ENCODE results near the gene CTNNA3. TPM values are rescaled to one million over a fixed set of nuclear protein-coding genes. Genes with fewer than 3 reads are reported as not detected.

The CTNNA3 gene
- total and polyA plus RNA-seq, 2 donors (not counting 3 experiments of a cell fraction or from before 2014, with no cell fraction given): not detected

DNA sequence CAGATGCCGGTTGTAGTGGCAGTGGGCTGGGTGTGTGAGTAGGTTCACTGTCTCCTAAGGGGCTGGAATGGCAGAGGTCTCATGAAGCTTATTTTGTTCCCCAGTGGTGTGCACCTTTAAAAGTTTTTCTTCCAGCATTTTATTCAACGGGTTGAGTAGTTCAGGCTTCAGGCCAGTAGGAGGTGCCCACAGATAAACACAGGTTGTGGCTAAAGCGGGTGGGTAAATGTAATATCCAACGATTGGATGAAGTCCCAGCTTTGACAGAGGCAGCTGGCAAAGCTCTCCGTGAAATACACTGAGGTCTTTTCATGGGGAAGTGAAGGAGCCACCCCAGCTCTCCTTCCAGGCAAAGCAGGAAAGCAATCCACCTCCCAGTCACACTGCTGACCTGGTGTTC lies 1109.9 kb downstream of the CTNNA3 start:
- H3K4me3 ChIP-seq (replicated peaks in 1 of 3; ENCODE audit: insufficient read depth in 1 of 3, low read depth in 1 of 3, low read length in 3 of 3): no peak overlapping the region
- ChIA-PET POLR2A (no interaction called here), CTCF (no interaction called here)
- no peak for TF ChIP-seq JUN (IDR thresholded peaks at IDR 0.05; ENCODE audit: borderline replicate concordance, insufficient read depth, insufficient read length, low read depth)
- H3K27me3 ChIP-seq (ENCODE audit: control insufficient read depth in 2 of 2, insufficient read depth in 2 of 2, low read length in 2 of 2): no peaks in the 10 kb centered on the region
- no peaks in the 10 kb centered on the region for H3K4me1 ChIP-seq (ENCODE audit: control insufficient read depth, extremely low read depth, insufficient read depth, low read length)
- no TSS peak for BruUV-seq (replicated peaks)
- H3K9ac ChIP-seq (replicated peaks; ENCODE audit: extremely low read depth, insufficient read depth, low read length): no peak overlapping the region
- peaks cover 3% of the 10 kb centered on the region for H3K9me3 ChIP-seq (replicated peaks; ENCODE audit: control insufficient read depth, insufficient read depth, low read length)
- H3K9me1 ChIP-seq (replicated peaks; ENCODE audit: control insufficient read depth, extremely low read depth, insufficient read depth, low read length): no peaks in the 10 kb centered on the region
- no peaks in the 10 kb centered on the region for H3K36me3 ChIP-seq (ENCODE audit: control insufficient read depth in 2 of 2, extremely low read depth in 1 of 2, insufficient read depth in 2 of 2, low read length in 2 of 2)
- no peaks in the 10 kb centered on the region for H3K79me2 ChIP-seq (ENCODE audit: control insufficient read depth, insufficient read depth, low read length)
- H2AFZ ChIP-seq (ENCODE audit: low read depth, low read length): no peak overlapping the region
- H4K20me1 ChIP-seq (replicated peaks; ENCODE audit: control insufficient read depth, extremely low read depth, insufficient read depth, low read length): no peaks in the 10 kb centered on the region
- FAIRE-seq: no peak
- no peak for DNase-seq (ENCODE audit: low read depth, low spot score)
- H3K27ac ChIP-seq (ENCODE audit: insufficient read depth, low read depth, low read length): no peak overlapping the region
- dilution Hi-C loops (cut with MboI; ENCODE audit: extremely low pct_ligation_motif_present, low sequenced_read_pairs) (no loop called here), intact Hi-C loops (cut with micrococcal nuclease) (no loop called here)
- no peak overlapping the region for H3K4me2 ChIP-seq (ENCODE audit: insufficient read depth, low read length)

DNA sequence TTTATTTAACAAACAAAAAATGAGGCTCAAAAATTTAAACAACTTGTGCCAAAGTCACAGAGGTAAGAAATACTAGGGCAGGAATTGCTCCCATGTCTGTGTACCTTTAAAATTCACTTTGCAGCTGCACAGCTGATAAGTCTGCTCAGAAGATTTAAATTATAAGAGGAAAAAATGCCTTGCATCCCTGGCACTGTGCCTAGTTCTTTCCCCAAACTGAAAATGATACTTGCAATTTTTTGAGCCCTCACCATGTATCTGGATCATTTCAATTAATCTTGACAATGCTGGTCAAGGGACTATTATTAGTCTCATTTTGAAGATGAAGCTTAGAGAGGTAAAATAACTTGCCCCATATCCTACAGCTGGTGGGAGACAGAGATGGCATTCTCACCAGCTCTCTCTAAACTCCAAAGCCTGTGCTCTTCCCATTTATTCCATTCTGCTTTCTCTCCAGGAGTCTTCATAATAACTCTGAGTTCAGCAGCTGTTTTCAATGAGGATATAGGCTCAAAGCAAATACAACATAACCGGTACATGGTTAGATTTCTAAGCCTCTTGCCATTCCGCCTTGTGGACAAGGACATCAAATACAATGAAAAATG lies 1120.6 kb downstream of the CTNNA3 start:
- Histone ChIP-seq H3K9ac (replicated peaks; ENCODE audit: extremely low read depth, insufficient read depth, low read length) (no peak overlapping the region), H3K27ac (ENCODE audit: insufficient read depth, low read depth, low read length) (no peak overlapping the region), H2AFZ (ENCODE audit: low read depth, low read length) (no peak overlapping the region), H3K4me2 (ENCODE audit: insufficient read depth, low read length) (no peak overlapping the region), H3K4me1 (ENCODE audit: control insufficient read depth, extremely low read depth, insufficient read depth, low read length) (no peaks in the 10 kb centered on the region), H3K4me3 (replicated peaks in 1 of 3; ENCODE audit: insufficient read depth in 1 of 3, low read depth in 1 of 3, low read length in 3 of 3) (no peak overlapping the region), H3K36me3 (ENCODE audit: control insufficient read depth in 2 of 2, extremely low read depth in 1 of 2, insufficient read depth in 2 of 2, low read length in 2 of 2) (no peaks in the 10 kb centered on the region), H3K79me2 (ENCODE audit: control insufficient read depth, insufficient read depth, low read length) (no peaks in the 10 kb centered on the region), H3K9me1 (replicated peaks; ENCODE audit: control insufficient read depth, extremely low read depth, insufficient read depth, low read length) (no peaks in the 10 kb centered on the region), H4K20me1 (replicated peaks; ENCODE audit: control insufficient read depth, extremely low read depth, insufficient read depth, low read length) (no peaks in the 10 kb centered on the region), H3K9me3 (replicated peaks; ENCODE audit: control insufficient read depth, insufficient read depth, low read length) (no peaks in the 10 kb centered on the region), H3K27me3 (ENCODE audit: control insufficient read depth in 2 of 2, insufficient read depth in 2 of 2, low read length in 2 of 2) (no peaks in the 10 kb centered on the region)
- POLR2A ChIA-PET: no interaction called here
- dilution Hi-C loops (cut with MboI; ENCODE audit: extremely low pct_ligation_motif_present, low sequenced_read_pairs) (no loop called here), intact Hi-C loops (cut with micrococcal nuclease) (no loop called here)
- DNase-seq (ENCODE audit: low read depth, low spot score) (no peak), FAIRE-seq (no peak)
- no TSS peak for BruUV-seq (replicated peaks)
- TF ChIP-seq POLR2AphosphoS5 (IDR thresholded peaks at IDR 0.05; ENCODE audit: insufficient read depth, low read depth, low read length) (no peak), JUN (IDR thresholded peaks at IDR 0.05; ENCODE audit: borderline replicate concordance, insufficient read depth, insufficient read length, low read depth) (no peak), EZH2 (IDR thresholded peaks at IDR 0.05; ENCODE audit: borderline replicate concordance, low read depth, low read length, severe bottlenecking) (no peak), FOS (IDR thresholded peaks at IDR 0.05; ENCODE audit: borderline replicate concordance, insufficient read depth, low read length) (no peak), GATA2 (IDR thresholded peaks at IDR 0.05; ENCODE audit: insufficient read depth, insufficient read length, low read depth, low read length) (no peak), POLR2A (IDR thresholded peaks at IDR 0.05; ENCODE audit: low read depth, low read length) (no peak), MYC (IDR thresholded peaks at IDR 0.05; ENCODE audit: low read depth, low read length) (no peak)
- TF ChIP-seq, protein P1, sequence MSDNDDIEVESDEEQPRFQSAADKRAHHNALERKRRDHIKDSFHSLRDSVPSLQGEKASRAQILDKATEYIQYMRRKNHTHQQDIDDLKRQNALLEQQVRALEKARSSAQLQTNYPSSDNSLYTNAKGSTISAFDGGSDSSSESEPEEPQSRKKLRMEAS (IDR thresholded peaks at IDR 0.05; ENCODE audit: insufficient read depth, insufficient read length): no peak
- TF ChIP-seq, protein P2, sequence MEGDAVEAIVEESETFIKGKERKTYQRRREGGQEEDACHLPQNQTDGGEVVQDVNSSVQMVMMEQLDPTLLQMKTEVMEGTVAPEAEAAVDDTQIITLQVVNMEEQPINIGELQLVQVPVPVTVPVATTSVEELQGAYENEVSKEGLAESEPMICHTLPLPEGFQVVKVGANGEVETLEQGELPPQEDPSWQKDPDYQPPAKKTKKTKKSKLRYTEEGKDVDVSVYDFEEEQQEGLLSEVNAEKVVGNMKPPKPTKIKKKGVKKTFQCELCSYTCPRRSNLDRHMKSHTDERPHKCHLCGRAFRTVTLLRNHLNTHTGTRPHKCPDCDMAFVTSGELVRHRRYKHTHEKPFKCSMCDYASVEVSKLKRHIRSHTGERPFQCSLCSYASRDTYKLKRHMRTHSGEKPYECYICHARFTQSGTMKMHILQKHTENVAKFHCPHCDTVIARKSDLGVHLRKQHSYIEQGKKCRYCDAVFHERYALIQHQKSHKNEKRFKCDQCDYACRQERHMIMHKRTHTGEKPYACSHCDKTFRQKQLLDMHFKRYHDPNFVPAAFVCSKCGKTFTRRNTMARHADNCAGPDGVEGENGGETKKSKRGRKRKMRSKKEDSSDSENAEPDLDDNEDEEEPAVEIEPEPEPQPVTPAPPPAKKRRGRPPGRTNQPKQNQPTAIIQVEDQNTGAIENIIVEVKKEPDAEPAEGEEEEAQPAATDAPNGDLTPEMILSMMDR (IDR thresholded peaks at IDR 0.05; ENCODE audit: extremely low read depth in 1 of 2, insufficient read depth in 1 of 2, low read depth in 1 of 2, low read length in 2 of 2): no peak
- CTCF ChIA-PET: no interaction called here
